Measurements from ENCODE around the gene FOXP1.

DNA sequence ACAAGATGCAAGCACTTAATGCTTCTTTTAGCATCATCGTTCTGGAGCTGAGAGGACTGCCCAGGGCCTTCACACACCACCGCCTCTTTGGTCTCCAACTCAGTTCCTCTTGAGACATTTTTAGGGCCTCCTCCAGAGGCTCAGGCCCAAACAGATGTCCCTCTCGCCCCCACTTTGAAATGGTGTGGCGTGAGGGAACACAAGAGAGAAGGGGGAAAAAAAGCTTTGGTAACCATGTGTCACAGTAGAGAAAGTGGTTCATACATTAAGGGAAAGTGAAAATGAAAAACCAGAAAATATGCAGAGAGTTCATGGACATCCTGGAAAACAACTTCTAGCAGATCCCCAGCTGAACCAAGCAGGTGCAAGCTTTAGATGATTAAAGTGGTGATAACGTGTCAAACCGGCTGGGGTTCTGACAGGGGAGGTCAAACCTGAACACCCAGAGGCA lies 33.1 kb upstream of the FOXP1 start:
- TF ChIP-seq, protein P1, sequence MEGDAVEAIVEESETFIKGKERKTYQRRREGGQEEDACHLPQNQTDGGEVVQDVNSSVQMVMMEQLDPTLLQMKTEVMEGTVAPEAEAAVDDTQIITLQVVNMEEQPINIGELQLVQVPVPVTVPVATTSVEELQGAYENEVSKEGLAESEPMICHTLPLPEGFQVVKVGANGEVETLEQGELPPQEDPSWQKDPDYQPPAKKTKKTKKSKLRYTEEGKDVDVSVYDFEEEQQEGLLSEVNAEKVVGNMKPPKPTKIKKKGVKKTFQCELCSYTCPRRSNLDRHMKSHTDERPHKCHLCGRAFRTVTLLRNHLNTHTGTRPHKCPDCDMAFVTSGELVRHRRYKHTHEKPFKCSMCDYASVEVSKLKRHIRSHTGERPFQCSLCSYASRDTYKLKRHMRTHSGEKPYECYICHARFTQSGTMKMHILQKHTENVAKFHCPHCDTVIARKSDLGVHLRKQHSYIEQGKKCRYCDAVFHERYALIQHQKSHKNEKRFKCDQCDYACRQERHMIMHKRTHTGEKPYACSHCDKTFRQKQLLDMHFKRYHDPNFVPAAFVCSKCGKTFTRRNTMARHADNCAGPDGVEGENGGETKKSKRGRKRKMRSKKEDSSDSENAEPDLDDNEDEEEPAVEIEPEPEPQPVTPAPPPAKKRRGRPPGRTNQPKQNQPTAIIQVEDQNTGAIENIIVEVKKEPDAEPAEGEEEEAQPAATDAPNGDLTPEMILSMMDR (IDR thresholded peaks at IDR 0.05), result no peak
- TF ChIP-seq POLR2A (IDR thresholded peaks at IDR 0.05), result no peak
